HS-27A (cell line): ENCODE data around the gene PDLIM1.

Source experiments
- DNase-seq: peaks from one replicate; pipeline ENCODE4 v3.0.0-alpha.2; 2012; ENCODE audit warnings: low read depth, missing footprints

The PDLIM1 gene, protein sequence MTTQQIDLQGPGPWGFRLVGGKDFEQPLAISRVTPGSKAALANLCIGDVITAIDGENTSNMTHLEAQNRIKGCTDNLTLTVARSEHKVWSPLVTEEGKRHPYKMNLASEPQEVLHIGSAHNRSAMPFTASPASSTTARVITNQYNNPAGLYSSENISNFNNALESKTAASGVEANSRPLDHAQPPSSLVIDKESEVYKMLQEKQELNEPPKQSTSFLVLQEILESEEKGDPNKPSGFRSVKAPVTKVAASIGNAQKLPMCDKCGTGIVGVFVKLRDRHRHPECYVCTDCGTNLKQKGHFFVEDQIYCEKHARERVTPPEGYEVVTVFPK

DNA sequence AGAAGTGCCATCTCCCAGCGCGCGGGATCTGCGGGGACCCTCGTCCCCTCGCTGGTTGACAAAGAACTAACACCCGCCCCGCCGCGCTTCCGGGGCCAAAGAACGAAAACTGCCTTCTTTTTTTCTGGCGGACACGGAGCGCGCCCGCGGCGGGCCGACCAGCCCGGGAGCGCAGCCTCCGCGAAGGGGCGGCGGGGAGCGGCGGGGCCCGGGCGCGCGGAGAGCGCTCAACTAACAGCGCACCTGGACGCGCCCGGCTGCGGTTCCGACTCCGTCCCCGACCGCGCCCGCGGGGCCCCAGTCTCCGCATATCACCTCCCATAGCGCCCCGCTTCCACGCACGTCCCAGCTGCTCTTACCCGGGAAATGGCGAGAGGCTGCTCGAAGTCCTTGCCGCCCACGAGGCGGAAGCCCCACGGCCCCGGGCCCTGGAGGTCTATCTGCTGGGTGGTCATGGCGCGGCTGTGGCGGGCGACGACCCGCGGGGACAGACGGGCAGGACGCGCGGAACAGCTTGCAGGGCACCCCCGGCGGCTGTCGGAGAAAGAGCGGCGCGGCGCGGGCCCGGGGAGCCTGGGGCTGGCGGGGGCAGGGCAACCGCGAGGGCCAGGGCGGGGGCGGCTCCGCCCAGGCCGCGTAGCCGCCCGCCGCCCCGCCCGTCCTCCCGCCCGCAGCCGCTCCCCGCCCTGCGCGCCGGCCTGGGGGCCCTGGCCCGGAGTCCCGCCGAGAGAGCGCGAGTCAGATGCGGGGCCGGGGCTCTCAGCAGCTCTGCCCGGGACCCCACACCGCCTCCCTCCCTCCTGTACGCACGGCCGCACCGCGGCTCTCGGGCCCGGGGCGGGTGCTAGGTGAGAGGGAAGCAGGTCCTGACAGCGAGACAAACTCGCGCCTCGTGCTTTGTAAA lies at the start of gene PDLIM1:
TSS of gene PDLIM1 (minus strand) at position 543 of the 904 bp plus-strand sequence. CDS start at position 455, 88 bp downstream.
- no peak for DNase-seq

DNA sequence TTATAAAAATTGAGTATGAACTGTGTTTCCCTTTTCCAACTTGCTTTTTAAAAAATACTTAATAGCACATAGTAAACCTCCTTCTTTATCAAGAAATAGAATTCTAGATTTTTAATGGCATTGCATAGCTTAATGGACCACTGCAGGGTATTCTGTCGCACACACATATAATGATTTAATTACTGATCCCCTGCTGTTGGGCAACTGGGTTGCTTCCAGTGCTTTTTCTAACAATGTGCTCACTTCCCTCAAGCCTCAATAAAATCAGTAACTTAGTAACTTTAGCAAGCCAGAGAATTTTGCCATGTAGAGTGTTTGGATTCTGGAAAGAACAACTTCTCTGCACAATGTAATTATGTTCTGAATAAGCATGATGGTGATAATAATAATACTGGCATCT lies 49.1 kb upstream of the PDLIM1 start:
- DNase-seq: no peak

DNA sequence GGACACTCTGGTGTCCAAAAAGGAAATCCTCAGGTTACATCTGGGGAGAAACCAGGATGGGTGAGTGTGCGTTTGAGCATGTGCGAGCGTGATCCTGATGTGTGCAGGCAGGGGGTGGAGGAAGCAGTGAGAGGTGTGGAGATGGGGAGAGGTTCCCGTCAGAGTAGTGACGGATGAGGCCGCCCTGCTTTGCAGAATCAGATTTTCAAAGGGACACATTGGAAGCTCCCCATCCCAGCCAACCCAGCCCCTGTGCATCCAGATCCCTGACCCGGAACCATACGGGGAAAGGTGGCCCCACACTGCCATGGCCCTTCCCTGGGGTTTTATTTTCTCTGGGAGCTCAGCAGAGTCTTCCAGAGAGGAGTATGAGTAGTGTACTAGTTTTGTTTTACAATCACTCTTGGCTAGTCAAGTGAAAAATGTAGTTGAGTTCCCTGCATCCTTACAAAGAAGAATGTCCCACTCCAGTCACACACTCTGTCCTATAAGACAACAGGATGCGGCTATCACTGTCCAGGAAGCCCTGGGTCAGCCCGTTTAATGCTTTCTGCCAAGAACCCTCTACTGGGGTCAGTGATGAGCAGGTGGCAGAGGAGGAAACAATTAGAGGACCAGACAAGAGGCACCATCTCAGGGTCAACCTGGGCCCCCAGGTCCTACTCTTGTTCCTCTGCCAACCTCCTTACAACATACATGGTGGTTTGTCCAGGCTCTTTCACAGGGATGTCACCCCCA lies 46.8 kb upstream of the PDLIM1 start:
- no peak for DNase-seq

DNA sequence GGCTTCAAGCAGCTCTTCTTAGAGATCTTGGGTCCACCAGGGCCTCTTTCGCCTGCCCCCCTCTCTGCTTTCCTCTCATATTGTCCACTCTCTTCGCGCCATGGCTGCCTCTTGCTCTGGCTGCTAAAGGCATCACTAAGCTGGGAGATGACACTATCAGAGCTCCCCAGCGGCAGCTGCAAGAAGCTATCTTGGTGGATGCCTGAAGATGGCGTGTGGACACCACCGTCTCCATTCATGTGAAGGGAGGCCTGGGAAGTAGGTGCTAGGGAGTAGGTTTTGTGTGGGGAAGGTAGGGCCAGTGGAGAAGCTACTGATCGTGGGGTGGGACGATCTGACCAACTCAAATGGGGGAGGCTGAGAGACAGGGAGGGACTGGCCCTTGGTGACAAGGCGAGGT lies 45.9 kb upstream of the PDLIM1 start:
- DNase-seq: no peak

DNA sequence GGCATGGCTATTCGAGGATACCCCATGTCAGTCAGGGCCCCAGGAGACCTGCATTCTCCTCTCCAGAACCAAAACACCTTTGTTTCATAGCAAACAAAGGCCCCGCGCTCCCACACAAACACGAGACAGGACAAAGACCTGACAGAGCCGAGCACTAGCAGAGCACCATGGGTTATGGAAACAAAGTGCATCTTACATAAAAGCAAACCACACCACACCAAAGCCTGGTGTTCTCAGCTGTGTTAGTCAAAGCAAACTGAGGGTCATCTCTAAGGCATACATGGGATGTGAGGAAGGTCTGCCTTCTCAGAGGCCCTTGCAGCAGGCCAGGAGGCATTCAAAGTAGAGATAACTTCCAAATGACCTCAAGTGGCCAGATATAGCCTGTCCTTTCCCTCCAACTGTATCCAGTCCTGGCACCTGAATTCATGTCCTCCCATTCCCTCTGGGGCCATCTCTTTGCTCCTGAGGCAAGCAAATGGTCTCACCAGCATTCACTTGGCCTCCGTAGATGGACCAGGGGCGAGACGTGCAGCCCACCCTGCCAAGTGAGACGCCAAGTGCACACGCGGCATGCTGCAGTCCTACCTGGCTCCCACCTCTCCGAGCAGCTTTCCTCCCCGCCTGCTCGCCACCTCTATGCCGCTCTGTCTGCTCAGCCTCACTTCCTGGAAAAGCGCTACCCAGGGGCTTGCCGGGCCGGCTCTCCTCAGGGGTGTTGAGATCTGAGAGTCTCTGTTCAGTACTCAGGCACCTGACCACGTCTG lies 45.3 kb upstream of the PDLIM1 start:
- no peak for DNase-seq

DNA sequence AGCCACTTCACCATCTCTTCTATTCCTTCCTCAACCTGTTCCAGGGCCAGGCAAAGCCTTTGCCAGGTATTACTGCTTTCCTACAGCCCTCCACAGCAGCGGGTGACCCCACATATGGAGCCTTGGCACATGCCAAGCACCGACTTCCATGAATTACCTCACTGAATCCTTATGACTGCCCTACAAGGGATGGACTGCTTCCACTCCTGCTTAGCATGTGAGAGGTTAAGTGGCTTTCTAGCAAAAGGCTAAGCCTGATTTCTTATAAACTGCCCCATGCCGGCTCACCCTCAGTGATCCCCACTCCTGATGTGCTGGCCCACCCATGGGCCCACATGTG lies 44.0 kb upstream of the PDLIM1 start:
- no peak for DNase-seq

DNA sequence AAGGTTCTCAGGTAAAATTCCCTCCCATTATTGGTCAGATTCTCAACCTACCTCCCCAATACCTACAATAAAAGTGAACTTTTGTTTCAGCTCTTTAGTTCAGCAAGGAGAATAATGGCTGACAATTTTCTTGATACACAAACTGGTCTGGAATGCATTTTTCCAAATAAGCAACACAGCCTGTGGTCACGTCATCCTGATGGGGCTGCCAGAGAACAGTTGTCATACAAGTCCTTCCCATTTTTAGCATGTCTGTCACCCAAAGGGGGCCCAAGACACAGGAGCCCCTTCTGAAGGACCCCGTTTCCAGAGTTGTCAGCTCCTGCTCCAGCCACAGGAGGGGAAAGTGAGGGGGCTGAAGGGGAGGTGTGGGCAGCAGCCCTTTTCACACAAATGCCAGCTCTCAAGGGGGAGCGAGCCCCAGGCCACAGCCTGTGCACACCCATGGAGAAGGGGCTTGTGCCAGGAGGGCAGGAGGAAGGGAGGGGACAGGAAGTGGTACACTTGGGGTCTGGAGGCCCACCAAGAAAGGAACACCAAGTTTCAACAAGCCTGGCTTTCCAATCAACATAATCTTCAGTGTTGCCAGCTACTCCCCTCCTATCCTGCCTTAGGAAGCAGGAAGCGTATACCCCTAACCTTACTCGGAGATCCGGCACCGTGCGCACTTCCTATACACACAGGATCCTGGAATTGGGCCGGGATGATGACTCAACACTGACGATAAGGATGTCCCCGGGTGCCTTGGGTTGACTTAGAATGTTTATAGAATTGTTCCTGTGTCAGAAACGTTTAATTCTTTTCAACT lies 43.4 kb upstream of the PDLIM1 start:
- peak; percentile 33 for DNase-seq

DNA sequence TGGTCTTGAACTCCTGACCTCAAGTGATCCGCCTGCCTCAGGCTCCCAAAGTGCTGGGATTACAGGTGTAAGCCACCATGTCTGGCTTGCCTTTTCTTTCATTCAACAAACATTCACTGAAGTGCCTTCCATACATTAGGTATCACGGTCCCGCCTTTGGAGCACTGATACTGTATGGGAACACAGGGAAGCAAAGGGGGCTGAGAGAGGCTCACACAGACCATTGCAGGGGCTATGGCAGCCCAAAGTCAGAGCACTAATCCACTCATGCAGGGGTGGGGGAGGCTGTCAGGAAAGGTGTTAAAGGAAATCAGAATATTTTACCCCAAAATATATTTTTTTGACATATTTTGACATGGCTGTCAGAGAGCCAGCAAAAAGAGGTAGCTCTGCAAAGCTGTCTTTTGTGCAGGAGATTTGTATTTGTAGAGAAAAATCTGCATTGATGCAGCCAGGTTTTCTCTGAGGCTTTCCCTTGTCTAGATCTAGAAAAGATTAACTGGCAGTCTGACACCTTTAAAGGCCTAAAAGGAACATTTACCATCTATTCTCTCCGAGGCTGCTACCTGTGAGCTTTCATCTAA lies 42.0 kb upstream of the PDLIM1 start:
- no peak for DNase-seq

DNA sequence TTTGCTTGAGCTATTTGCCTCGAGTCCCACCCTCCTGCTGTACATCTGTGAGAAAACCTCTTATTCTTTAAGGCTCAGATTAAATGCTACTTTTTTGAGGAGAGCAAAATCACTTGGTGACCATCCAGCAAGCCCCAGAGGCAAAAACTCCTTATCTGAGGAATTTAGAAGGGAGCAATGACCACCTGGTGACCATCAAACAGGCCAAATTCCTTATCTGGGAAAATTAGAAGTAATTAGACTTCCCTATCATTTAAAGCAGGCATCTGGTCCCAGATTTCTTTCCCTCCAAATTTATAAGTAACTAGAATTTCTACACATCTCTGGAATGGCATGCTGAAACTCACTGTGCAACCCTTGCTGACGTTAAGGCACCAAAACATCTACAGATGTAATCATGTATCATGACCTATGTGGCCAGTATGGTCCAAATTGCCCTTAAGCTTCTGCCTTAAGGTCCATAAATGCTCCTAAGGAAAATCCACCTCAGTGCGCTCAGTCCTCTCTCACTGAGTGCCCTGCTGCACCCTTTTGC lies 40.9 kb upstream of the PDLIM1 start:
- DNase-seq: no peak

DNA sequence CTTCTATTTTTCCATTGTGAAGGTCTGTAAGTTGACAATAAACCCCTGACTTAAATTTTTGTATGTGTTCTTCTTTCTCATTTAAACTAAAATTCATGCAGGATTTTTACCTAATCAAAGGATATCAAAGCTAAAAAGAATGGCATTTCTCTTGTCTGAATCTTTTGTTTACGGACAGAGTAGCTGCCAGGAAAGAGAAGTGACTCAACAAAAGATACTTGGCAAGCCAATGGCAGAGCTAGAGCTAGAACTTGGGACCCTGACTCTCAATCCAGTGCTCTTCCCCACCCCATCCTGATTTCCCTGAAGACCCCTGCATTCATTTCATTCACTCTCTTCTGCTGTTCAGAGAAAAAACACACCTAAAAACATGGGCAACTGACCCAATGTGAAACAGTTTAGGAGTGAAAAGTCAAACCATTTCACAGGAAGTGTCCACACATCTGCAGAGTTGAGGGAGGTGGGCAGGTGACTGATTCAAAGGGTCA lies 40.2 kb upstream of the PDLIM1 start:
- no peak for DNase-seq

DNA sequence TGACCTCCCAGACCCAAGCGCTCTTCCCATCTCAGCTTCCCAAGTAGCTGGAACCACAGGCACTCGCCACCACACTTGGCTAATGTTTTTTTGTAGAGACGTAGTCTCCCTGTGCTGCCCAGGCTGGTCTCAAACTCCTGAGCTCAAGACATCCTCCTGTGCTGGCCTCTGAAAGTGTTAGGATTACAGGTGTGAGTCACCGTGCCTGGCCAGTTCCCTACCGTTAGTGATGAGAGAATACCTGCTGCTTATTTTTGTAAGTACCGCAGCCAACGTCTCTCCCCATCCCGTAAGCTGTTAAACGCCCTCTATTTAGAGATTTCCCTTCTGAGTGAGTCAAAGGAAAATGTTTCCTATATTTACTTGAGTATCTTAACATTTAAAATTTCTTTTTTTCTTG lies 38.5 kb upstream of the PDLIM1 start:
- no peak for DNase-seq

DNA sequence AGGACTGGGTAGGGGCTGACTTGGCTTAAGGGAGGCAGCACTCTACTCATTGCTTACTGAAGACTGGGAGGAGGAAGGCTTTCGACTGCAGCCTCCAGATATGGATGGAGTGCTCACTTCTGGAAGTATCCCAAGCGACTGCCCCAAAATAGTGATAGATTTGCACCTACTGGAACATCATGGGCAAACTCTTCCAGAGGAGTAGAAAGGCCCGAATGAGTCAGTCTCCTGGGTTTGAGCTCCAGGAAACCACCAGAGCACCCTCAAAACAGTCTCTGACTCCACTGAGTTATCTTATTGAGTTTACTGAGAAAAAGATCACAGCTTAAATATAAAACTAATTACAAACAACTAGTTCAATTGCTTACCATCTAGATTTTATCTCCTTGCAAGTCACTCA lies 37.2 kb upstream of the PDLIM1 start:
- DNase-seq: no peak

DNA sequence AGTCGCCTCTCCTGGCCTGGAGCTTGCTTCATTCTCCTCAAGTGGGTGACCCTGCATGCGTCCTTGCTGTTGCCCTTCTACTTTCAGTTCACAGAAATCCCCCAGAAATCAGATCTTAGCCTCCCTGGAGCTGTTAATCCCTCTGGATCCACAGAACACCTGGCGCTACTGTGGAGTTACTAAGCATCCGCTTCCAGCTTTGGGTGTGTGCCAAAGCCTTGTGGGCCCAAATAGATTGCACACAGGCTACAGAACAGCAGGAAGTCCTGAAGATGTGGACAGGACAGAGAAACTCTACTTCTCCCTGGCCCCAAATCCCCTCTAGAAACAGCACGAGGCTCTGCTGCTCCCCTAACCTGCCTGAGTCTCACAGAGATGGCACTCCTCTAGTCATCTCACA lies 36.6 kb upstream of the PDLIM1 start:
- no peak for DNase-seq

DNA sequence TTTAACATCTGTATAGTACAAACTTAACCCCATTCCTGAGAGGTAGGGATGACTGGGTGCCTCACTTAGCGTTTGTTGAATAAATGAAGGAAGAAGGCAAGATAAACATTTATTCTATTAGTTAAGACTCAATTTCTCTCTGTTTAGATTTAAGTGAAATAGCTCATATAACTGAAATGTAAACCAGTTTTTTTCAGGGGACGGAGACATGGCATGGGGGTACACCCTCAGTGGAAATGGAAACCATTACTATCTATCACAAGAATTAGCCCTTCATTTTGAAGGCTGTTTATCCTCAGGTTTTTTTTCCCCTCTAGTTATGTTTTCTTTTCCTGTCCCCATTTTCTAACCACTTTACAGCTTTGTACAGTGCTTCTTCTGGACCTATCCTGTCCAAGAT lies 35.6 kb upstream of the PDLIM1 start:
- DNase-seq: no peak

DNA sequence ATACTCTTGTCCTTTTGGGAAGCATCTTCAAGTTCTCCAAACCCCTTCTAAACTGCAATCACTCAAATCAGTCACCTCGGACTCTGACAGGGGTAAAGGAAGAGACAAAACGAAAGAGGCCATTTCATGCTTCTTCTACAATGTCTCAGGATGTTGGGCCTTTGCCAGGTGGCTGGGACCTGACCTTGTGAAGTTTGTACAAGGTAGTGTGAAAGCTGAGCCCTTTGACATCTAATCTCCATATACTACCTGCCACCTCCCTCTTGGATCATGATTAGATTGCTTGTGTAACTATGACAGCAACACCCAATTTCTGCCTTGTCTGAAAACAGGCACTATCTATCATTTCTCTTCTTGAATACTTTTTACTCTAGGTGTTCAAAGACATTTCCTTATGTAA lies 35.1 kb upstream of the PDLIM1 start:
- DNase-seq: no peak

DNA sequence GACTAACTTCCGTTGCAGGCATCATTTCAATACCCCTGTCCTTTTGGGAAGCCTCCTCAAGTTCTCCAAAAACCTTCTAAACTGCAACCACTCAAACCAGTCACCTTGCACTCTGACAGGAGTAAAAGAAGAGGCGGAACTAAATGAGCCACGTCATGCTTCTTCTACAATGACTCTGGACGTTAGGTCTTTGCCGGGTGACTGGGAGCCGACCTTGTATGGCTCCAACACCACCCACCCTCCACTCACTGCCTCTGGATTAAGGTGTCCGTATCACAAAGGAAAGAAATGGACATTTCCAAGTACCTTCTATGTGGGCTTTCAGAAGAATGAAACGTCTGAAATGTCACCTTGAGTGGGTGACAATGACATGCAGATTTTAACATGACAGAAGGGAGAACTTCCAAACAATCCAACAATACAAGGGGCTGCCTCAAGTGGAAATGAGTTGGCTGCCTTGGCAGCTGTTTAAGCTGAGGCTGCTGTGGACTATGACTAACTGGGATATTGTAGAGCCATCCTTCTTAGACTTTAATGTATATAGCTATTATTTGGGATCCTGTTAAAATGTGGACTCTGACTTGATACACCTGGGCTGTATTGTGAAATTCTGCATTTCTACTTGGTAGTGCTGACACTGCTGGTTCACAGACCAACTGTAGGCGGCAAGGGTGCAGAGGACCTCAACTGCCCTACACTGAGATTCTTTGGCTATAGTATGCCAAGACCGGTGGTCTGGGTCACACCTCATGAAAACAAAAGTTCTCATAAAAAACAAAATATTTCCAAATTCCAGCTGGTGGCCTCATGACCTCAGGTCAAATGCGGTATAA lies 33.8 kb upstream of the PDLIM1 start:
- DNase-seq: no peak

DNA sequence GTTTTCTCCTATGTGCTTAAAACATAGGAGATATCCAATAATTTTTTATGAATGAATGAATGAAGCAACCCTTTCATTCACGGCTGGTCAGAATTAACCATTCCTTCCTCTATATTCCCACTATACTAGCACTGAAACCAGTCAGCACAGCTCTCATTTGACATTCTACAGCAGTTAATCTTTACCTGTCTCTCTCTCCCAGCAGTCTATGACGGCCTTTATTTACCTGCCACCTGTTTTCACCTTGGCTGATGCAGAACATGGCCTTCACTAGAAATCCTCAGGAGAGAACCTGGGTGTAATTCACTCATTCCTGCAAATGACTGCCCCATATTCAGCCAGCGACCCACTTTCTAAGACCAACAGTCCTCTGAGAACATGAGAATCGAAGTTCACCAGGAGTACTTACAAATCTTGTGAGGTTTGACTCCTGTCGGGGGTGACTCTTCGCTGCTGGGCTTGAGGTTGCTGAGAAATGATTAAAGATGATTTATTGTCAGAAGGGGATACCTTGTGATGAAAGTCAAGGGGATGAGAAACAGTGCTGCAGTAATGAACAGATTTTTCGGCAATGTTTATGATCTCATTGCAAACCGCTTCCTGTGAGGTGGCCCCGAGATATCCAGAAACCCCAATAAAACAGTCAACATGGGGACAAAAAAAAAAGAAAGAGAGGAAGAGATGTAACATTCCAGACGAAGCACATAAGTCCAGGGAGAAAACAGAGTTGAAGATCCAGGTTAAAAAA lies 30.9 kb upstream of the PDLIM1 start:
- DNase-seq: no peak

DNA sequence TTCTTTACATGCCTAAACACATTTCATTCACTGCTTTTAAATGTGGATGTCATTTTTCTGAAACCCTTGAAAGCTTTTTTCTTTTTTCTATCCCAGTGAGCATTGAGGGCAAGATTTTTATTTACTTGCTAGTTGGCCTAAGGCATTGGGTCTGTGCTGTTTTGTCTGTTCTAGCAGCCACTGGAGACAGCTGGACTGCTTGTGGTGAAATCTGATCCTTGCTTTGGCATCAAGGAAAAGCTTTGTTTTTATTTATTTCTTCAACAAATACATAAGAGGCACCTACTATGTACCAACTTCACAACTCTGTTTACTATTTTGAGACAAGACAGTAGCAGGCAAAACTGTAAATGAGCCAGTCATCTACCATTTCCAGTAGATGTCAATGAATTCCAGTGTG lies 28.4 kb upstream of the PDLIM1 start:
- DNase-seq: no peak

DNA sequence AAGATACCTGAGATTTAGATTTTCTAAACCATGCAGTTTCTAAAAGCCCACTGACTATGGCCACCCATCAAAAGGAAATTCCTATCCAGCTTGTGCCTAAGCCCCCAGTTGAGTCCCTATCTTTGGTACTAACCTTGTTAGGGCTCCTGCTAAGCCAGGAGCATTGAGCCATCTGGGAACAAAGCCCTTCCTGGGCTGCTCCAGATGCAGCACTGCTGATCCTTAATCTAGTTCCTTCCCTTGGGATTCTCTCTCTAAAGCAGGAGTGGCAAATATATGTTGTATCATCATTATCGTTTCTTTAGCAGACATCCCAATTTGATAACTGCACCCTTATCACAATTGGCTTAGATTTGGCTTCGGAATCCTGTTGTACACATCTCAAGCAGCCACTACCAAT lies 24.7 kb upstream of the PDLIM1 start:
- no peak for DNase-seq
